Upper lobe of left lung (tissue), 4 donors: ENCODE data around the gene NDFIP2.

Experiments used
- CTCF ChIP-seq, 6 experiments: fragments of 450-650 bp in 4 of 6; fragments of 200-600 bp in 2 of 6; sonication (generic) in 2 of 6; IDR thresholded peaks; one replicate each; pipeline ENCODE4 v1.5.1; 2016 to 2019; ENCODE audit warnings: antibody characterized with exemption in 6 of 6
- EP300 ChIP-seq, 4 donors: sonication (generic); formaldehyde crosslinking; IDR thresholded peaks; one replicate each; pipeline ENCODE4 v1.5.1; 2017; ENCODE audit warnings: antibody characterized with exemption in 4 of 4, control low read depth in 2 of 4
- POLR2A ChIP-seq, 4 donors: fragments of 450-650 bp; IDR thresholded peaks; one replicate each; pipeline ENCODE4 v1.5.1; 2016 to 2017; ENCODE audit warnings: antibody characterized with exemption in 4 of 4, mild to moderate bottlenecking in 2 of 4

- no peak for TF ChIP-seq CTCF (IDR thresholded peaks at IDR 0.05)
- TF ChIP-seq POLR2A (IDR thresholded peaks at IDR 0.05): no peak
- TF ChIP-seq EP300 (IDR thresholded peaks at IDR 0.05): no peak
Measured at GRCh38 chr13:79529817-79530216, 48.9 kb downstream of the NDFIP2 start.
